Lung microvascular endothelial cell (primary cell): ENCODE data around the gene KRT16. TPM values are rescaled to one million over a fixed set of nuclear protein-coding genes. Genes with fewer than 3 reads are reported as not detected.
A peak's percentile ranks its signal among the peaks of the same experiment; 100 is the strongest.
"Not testable (repeated sequence)": the region's sequence is repeated elsewhere in the genome, so short reads cannot be mapped to it uniquely, and the experiment has no call there.

Source experiments
- DNase-seq, 2 donors: peaks; one replicate each; pipeline versions ENCODE4 v3.0.0 to v3.0.0-alpha.2; 2010; ENCODE audit warnings: low read depth in 2 of 2
- total RNA-seq: library from RNA; depleted of rRNA; stranded (reverse); fragments of >200 nt; gene quantifications from 2 replicates; pipeline ENCODE4 v1.2.1, GENCODE V29; 2014

KRT16 gene
- total RNA-seq, 1 donor from 2014 or later = not detected

DNA sequence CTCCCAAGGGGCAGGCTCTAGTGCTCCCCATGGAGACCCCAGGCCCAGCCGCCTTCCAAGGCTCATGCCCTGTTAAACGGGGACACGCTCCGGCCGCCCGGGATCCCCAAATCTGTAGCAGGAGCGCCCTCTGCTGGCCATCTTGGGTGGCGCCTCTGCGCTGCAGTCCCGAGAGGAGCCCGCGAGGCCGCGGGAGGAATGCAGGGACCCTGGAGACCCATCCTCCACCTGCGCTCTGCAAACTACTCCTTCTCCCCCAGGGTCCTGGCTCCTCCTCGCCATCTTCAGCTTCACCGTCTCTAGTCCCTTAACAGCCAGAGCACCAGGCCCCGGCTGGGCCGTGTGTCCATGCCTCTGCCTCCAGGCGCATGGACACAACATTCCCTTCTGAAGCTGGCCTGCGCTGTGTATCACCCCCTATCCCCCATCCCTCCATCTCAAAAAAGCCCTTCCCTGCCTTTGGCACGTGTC is 35.4 kb upstream of the KRT16 start:
- peak; percentile 58 to 73 for DNase-seq

DNA sequence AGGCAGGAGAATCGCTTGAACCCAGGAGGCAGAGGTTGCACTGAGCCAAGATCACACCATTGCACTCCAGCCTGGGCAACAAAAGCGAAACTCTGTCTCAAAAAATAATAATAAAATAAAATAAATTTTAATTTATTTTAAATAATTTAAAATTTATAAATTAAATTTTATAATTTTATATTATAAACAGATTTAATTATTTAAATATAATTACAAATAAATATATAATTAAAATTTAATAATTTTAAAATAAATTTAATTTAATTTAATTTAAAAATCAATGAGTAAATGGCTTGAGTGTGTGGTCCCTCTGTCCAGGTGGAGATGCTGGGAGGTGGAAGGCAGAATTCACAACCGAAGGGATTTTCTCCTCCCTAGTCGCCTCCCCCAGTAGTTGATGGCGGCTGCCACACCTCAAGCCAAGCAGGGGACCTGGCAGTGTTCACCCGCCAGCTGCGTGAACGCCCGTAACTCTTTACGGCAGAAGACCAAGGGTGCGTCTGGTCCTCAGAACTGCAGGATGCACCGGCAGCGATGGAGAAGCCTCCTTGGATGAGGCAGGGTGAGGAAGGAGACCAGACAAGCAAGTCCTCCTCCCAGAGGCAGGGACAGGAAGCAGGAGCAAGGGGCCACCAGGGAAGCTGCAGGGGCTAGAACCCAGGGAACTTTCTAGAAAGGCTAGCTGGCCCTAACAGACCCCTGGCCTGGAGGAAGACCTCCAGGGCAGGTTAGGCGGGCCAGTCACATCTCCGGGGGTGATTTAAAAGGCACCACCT is 34.7 kb upstream of the KRT16 start:
- DNase-seq = no peak

- no peak for DNase-seq
Observed at GRCh38 chr17:41642252-41643156, 29.9 kb upstream of the KRT16 start.

DNA sequence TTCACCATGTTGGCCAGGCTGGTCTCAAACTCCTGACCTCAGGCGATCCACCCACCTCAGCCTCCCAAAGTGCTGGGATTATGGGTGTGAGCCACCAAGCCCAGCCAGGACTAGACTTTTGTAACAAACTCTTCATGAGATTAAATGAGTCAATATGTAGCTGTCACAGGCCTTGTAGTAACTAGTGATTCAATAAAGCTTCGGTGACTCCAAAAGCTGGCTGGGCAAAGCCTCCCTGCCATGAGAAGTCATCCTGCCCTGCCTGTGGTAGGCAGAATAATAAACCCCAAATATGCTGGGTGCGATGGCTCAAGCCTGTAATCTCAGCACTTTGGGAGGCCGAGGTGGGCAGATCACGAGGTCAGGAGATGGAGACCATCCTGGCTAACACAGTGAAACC is 28.0 kb upstream of the KRT16 start:
- DNase-seq = not testable (repeated sequence)

GRCh38 chr17:41639492-41640473 is 27.2 kb upstream of the KRT16 start:
- DNase-seq = no peak

- no peak for DNase-seq
Observed at GRCh38 chr17:41638941-41639340, 26.4 kb upstream of the KRT16 start.

DNA sequence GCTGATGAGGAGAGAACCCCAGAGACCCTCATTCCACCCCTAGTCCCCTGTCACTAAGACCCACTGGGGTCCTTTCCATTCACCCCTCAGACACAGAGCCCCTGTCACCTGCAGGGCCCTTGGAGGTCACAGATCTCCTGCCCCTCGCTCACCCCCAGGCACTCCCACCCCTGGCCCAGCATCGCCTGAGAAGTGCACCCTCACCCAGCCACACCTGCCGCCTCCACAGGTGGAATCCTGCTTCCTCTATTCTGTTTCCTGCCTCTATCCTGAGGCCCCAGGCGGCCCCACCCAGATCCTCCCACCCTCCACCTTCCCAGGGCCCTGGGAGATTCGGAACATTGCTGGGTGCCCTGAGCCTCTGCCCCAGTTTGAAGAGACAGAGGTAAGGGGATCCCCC is 25.6 kb upstream of the KRT16 start:
- no peak for DNase-seq

DNA sequence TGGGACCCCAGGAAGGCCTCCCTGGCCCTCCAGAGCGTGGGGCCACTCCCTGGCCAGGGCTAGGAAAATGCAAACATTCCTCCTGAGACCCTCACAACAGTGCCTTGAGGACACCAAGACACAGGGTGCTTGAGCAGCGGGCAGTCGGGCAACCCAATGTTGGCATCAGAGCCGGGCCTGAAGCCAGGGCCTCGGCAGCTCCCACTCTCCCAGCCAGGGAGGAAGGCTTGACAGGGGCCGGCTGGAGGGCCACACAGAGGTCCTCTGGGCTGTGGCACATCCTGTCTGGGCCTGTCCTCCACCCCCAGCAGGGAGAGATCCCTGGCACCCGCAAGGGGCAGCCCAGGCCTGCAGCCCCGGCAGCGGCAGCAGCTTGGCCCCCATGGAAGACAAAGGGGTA is 24.1 kb upstream of the KRT16 start:
- no peak for DNase-seq

GRCh38 chr17:41635121-41636097 is 22.8 kb upstream of the KRT16 start:
- DNase-seq = no peak

DNA sequence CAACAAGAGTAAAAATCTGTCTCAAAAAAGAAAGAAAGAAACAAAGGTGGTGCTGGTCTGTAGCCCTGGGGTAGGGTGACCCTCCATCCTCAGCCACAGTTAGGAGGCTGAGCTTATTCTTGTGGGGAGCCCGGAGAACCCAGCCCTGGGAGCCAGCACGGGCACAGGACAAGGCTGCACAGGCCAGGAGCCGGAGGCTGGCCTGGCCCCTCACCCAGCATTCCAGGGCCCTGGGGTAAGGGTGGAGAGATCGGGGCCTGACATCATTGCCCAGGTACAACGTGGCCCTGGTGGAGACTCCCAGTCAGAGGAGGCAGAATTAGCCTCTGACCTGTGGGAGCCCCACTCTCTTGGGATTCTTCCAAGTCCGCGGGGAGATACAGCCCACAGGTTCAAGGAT is 22.1 kb upstream of the KRT16 start:
- DNase-seq = no peak

DNA sequence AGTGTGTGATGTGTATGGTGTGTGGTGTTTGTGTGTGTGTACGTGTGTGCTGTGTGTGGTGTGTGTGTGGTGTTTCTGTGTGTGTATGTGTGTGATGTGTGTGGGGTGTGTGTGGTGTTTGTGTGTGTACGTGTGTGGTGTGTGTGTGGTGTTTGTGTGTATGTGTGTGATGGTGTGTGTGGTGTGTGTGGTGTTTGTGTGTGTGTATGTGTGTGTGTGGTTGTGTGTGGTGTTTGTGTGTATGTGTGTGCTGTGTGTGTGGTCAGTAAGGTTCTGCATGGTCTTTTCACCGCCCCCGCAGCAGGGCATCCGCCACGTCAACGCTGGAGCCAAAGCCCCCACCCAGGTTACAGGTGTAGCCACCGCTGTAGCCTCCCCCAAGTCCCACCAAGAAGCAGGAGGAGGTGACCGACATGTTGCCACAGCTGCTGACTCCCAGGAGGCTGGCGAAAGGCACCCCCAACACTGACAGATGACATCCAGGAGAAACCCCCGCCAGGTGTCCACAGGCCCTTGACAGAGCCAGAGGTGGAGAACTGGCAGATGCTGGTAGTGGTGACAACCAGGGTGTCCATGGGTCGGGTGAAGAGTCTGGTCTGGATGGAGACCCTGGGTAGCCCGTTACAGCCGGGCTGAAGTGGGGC is 21.1 kb upstream of the KRT16 start:
- DNase-seq = no peak

GRCh38 chr17:41632482-41633105 is 20.0 kb upstream of the KRT16 start:
- DNase-seq = no peak

DNA sequence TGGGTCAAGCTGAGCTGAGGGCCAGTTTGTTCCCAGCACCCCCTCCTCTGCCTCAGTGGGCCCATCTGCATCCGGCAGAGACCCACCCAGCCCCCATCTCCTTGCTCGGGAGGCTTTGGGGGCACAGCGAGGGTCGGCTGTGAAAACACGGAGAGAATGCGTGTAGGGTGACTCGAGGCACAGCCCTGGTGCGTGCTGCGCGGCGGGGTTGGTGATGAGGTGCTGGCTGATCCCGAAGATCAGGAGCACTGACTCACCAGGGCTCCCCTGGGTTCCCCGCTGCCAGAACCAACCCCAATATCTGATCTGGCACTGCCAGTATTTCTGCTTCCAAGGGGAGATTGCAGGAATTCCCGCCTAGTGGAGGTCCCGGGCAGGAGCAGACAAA is 19.3 kb upstream of the KRT16 start:
- DNase-seq = no peak

DNA sequence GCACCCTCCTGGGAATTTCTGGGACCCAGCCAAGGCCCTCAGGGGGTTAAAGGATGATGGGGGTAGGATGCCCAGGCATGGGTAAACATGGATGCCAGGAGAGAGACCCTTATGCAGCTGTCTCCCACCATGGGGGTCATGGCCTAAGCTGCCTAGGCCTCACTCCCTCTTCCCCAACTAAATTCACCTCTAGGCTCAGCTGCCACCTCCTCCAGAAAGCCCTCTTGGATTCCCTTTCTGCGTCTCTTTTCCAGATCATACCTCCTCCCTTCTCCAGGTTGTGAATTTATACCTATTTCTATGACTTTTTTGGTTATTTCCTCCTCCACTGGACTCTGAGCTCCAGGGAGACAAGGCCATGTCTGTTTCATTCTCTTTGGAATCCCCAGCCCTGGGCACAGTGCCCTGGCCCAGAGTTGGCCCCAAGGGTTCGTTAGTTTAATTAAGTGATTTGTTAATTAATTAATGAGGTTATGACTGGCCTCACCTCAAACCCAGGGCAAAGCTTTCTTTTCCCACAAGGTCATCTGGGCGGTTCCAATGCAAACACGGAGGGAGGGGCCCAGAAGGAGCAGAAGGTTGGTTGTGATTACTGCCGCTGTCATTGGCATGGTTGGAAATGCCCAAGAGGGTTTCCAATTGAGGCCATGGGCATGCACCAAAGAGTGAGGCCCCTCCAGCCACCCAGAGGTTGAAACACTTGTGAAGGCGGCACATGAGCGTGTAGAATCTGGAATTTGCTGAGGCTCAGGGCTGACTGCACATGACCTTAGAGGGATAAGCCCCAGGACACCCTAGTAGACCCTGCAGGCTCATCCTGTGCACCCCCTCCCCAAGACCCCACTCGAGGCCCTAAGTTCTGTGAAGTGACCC is 18.7 kb upstream of the KRT16 start:
- DNase-seq = no peak

- no peak for DNase-seq
Observed at GRCh38 chr17:41629826-41630670, 17.5 kb upstream of the KRT16 start.

DNA sequence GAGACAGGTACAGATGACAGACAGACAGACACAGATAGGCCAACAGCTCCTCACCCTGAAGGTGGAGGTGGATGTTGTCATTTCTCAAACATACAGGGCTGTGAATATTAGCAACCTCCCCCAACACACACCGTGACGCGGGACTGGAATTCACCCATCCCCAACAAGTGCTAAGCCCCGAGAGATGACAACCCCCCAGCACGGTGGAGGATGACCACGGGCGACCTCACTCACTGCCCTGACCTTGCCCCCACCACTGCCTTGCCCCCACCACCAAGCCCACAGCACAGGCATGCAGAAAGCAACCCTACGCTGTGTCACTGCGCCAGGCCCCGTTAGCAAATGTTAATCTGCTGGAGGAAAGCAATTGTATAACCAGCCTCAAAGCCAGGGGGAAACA is 16.7 kb upstream of the KRT16 start:
- no peak for DNase-seq

GRCh38 chr17:41628621-41629255 is 16.2 kb upstream of the KRT16 start:
- DNase-seq = not testable (repeated sequence)
